HG03575 (cell line): ENCODE results near the gene DNM3.

ENCODE experiments used
- ATAC-seq: cut with Tn5 transposase; IDR thresholded peaks from one replicate; pipeline ENCODE4 v1.9.1; 2021; ENCODE audit not compliant: unreplicated experiment, insufficient number of reproducible peaks, low FRiP score; ENCODE audit errors: extremely low read depth

The DNM3 gene

GRCh38 chr1:172269644-172270043 is 428.3 kb downstream of the DNM3 start:
- no peak for ATAC-seq

- no peak for ATAC-seq
Observed at GRCh38 chr1:172270605-172271004, 429.3 kb downstream of the DNM3 start.

- no peak for ATAC-seq
Observed at GRCh38 chr1:172272087-172272486, 430.8 kb downstream of the DNM3 start.

GRCh38 chr1:172273647-172274396 is 432.5 kb downstream of the DNM3 start:
- ATAC-seq, result no peak

GRCh38 chr1:172275478-172275877 is 434.2 kb downstream of the DNM3 start:
- ATAC-seq, result no peak

GRCh38 chr1:172276120-172276818 is 435.0 kb downstream of the DNM3 start:
- ATAC-seq, result no peak

GRCh38 chr1:172277275-172277674 is 436.0 kb downstream of the DNM3 start:
- ATAC-seq, result no peak

GRCh38 chr1:172277989-172278388 is 436.7 kb downstream of the DNM3 start:
- no peak for ATAC-seq

GRCh38 chr1:172278478-172278877 is 437.2 kb downstream of the DNM3 start:
- ATAC-seq, result no peak

- no peak for ATAC-seq
Observed at GRCh38 chr1:172279939-172280636, 438.8 kb downstream of the DNM3 start.

- no peak for ATAC-seq
Observed at GRCh38 chr1:172283766-172284165, 442.5 kb downstream of the DNM3 start.

GRCh38 chr1:172286629-172287076 is 445.4 kb downstream of the DNM3 start:
- ATAC-seq, result no peak

GRCh38 chr1:172287208-172287607 is 445.9 kb downstream of the DNM3 start:
- no peak for ATAC-seq

- no peak for ATAC-seq
Observed at GRCh38 chr1:172288581-172288980, 447.3 kb downstream of the DNM3 start.

- no peak for ATAC-seq
Observed at GRCh38 chr1:172289448-172289847, 448.1 kb downstream of the DNM3 start.

- no peak for ATAC-seq
Observed at GRCh38 chr1:172292840-172293239, 451.5 kb downstream of the DNM3 start.

GRCh38 chr1:172293429-172293828 is 452.1 kb downstream of the DNM3 start:
- ATAC-seq, result no peak

GRCh38 chr1:172298141-172298540 is 456.8 kb downstream of the DNM3 start:
- ATAC-seq, result no peak

- no peak for ATAC-seq
Observed at GRCh38 chr1:172298911-172299310, 457.6 kb downstream of the DNM3 start.

- ATAC-seq, result no peak
Observed at GRCh38 chr1:172299515-172299914, 458.2 kb downstream of the DNM3 start.
